ENCODE results near the gene TENM3.

- TF ChIP-seq CTCF (IDR thresholded peaks at IDR 0.05) (no peak), POLR2A (IDR thresholded peaks at IDR 0.05) (no peak)
These were observed 474.8 kb downstream of the TENM3 start for GRCh38 chr4:182717788-182718583.

Measured in Peyer's patch (tissue), 4 donors.